HG02588 (cell line): Measurements from ENCODE around the gene AGFG1.
"Not testable (repeated sequence)": the region's sequence is repeated elsewhere in the genome, so short reads cannot be mapped to it uniquely, and the experiment has no call there.

ENCODE experiments used
- ATAC-seq: cut with Tn5 transposase; IDR thresholded peaks from one replicate; pipeline ENCODE4 v1.9.1; 2021; ENCODE audit warnings: mild to moderate bottlenecking, moderate library complexity; ENCODE audit not compliant: unreplicated experiment

AGFG1 gene

GRCh38 chr2:227493524-227493923 is 21.6 kb downstream of the AGFG1 start:
- no peak for ATAC-seq

DNA sequence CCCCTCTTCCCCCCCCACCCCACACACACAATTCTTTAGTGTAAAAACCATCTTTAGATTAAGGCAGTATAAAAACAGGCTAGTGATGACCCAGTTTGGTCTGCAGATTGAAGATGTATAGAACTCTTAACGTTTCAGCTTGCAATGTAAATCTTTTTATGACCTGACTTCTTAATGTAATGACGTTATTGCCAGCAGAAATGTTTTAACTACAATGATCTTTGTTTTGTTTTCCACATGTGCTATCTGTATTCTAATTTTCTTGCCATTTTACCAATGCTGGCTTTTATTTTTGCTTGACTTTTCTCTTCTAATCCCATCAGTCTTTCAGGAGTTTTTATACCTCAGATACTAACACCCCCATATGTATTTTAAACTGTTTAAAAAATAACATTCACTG is 25.2 kb downstream of the AGFG1 start:
- no peak for ATAC-seq

DNA sequence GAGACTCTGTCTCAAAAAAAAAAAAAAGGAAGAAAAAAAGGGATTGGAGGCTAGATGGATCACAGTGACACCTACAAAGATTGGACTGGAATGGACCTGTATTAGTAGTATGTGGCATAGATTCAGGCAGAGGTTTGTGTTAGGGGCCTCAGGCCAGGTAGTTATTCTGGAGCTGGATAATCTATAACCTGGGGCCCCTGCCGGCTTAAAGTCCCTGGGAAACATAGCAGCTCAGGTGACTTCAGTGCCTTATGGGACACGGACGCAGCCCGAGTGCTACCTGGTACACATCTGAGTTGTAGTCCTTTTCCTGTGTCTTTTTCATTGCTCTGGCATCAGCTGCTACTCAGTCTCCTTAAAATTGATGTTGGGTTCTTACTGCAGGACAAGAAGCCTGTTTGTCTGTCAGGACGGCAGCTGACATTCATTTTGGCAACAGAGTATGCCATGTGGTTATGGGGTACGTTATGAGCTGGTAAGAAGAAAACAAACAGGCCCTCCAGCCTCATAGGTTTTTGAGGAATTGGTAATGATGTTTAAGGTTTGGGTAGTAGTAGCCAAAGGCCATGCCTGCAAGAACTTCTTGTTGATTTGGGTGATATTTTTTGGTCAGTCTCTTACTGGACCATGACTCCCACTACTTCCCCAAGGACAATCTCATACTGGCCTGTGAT is 27.8 kb downstream of the AGFG1 start:
- no peak for ATAC-seq

DNA sequence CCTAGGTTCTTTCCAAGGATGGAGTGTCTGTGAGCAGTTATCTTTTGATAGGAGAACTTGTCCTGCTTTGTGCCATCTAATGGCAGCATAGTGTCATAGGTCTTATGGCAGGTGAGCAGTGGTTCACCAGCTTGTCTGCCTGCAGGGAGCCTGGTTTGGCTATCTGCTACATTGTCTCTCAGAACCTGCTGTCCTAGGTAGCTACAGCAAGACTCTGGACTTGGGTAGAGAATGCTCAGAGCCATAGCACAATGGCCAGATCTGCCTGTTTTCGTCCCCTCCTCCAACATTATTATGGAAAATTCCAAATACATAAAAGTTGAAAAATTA is 28.3 kb downstream of the AGFG1 start:
- ATAC-seq, result no peak

DNA sequence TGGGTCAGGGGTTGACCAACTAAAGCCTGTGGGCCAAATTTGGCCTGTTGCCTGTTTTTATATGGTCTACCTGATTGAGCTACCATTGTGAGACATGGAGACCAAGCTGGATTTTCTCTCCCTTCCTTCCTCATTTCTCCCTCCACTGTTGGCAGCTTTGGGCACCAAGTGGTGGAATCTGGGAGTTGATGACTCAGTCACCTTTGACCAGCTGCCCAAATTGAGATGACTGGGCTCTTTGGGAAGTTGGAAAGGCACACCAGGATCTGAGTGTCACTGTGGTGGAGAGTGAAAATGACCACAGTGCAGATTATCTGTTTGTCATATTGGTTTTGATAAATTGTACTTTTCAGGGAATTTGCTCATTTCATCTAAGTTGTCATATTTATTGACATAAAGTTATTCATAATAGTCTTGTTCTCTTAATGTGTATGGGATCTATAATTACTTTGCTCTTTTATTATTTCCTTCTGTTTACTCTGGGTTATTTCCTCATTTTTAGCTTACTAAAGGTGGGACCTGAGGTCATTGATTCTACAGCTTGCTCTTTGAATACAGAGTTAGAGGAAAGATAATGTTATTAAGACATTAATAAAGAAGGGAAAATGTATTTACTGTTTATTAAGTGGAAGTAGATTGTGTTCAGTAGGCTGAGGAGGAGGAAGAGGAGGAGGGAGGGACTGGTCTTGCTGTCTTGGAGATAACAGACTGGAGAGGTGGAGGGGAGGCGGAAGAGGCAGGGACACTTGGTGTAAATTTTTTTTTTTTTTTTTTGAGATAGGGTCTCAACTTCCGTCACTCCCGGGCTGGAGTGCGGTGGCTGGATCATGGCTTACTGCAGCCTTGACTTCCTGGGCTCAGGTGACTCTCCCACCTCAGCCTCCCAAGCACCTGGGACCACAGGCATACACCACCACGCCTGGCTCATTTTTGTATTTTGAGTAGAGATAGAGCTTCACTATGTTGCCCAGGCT is 31.8 kb downstream of the AGFG1 start:
- ATAC-seq, result no peak

- ATAC-seq, result no peak
Observed at GRCh38 chr2:227504700-227505099, 32.7 kb downstream of the AGFG1 start.

DNA sequence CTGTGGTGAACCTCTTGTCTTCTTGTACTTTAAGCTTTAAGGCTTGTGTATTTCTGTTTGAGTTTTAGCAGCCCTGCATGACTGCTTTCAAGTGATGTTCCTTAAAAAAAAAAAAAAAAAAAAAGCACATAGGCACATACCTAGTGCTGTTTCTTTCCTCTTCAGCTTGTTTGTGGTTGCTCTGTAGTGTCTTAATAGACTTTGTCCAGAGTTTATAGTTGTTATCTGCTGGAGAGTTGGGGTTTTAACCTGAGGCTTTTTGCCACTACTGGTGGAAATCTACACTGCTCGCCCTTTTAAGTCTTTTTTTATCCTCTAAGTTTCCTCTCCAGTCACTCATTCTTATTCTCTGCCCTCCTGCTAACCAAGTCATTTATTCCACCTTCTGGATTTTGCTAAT is 34.5 kb downstream of the AGFG1 start:
- no peak for ATAC-seq

DNA sequence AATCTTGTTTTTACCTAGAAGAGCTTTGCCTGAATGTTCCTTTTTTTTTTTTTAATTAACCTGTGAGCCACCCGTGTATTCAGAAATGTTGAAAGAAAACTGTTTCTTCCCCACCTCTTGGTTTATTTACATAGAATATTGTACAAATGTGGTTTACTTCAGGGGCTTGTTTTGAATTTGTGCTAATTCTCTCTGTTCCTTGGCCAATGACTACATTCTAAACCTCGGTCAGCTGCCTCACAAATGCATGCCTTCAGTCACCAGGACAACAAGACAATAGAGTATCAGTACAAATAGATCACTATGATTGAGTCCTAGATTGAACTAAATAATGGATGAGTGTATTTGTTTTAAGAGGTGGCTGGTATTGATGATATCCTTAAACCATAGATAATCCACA is 36.0 kb downstream of the AGFG1 start:
- no peak for ATAC-seq

DNA sequence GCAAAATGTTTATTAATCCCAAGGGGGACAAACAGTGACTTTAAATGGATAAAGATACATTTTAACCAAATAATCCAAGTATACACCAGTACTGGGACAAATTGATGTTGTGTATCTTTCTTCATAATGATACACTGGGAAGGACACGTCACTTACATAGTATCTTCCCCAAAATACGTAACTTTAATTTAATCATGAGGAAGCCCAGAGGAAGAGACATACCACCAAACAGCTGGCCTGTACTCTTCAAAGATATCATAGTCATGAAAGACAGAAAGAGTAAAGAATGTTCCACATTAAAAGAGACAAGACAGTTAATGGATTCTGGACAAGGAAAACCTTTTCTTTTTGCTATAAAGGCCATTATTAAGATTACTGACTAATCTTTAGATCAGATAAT is 37.1 kb downstream of the AGFG1 start:
- ATAC-seq, result no peak

DNA sequence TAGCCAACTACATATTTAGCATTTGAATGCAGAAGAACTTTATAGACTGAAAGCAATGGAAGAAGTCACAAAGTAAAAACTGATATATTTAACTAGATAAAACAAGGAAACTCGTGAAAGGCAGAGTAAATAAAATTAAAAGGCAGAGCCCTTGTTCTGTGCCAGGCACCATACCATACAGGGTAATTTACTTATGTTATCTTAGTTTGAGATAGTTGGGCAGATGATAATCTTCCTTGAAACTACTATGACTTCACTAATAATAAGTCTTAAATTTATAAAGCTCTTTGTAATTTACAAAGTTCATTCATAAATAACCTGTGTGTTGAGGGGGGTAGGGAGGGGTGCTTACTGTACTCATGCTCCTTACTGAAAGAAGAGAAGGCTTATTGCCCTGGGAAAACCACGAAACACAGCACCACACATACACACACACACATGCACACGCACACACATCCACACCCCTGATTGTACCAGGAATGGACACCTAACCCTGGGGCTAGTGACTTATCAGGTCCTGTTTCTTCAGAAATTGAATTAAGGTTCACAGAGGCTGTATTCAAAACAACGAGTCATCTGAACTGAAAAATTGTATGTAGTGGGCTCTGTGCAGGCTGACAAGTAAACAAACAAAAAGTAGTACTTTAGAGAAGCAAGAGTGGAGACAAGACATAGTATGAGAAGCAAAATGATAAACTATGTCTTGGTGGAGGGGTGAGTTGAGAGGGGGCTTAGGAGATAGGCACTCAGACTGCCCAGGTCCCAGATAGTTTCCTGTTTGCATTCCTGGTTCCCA is 38.1 kb downstream of the AGFG1 start:
- no peak for ATAC-seq

- ATAC-seq, result no peak
Observed at GRCh38 chr2:227510620-227510958, 38.6 kb downstream of the AGFG1 start.

DNA sequence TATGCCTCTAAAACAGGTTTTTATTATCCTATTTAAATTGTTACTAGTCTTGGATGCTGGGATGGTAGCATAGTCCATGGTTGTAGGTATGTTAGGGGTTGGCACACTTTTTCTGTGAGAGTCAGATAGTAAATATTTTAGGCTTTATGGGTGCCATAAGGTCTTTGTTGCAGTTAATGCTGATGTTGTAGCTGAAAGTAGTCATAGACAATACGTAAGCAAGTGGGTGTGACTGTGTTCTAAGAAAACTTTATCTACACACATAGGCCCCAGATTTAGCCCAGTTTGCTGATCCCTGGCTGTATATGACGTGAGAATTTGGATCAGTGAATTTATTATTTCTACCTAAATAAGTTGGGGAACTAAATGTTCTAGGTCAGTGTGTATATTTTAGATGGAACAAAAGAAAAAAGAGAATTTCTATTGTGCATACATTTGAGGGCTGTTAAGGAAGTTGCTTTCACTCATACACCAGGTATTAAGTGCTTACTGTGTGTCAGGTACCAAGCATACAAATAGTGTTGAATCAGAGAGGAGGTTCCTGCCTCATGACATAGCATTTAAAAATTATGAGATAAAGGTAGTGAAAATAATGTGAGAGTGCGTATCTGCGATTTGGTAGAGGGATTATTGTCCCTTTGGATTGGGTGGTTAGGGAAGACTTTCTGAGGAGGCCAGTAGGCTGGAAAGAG is 39.4 kb downstream of the AGFG1 start:
- ATAC-seq, result no peak

GRCh38 chr2:227511955-227512354 is 40.0 kb downstream of the AGFG1 start:
- no peak for ATAC-seq

DNA sequence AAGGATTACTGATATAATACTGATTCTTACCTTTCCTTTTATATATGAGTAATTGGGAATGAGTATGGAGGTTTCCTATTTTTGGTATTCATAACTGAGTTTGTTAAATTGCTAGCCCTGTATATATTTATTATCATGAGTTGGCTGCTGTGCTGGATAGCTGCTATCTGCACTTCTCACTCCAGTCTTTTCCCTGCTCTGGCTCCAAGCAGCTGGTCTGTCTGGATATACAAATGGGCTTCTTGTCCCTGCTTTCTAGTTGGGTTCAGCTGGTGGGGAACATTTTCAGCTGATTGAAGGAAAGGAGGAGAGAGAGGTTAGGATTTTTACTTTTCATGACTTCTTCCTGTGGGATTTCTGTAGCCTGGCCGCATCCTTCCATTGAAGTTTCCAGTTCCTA is 41.2 kb downstream of the AGFG1 start:
- no peak for ATAC-seq

DNA sequence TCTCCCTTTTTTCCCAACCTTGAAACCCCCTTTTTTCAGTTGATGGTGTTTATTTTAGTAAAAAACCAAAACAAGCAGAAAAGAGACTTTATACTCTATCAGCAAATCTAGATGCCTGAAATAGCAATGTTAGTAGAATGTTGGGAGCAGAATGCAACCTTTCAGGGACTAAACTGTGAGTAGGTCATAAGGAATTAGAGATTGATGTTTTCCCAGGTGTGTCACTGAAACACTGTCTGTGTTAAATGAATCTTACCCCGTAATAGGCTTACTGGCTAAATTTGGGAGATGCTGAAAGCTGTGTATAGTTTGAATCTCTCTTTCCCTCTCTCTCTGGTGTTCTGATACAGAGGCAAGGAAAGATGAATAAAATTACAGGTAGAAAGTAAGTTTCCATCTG is 43.8 kb downstream of the AGFG1 start:
- no peak for ATAC-seq

- ATAC-seq, result no peak
Observed at GRCh38 chr2:227517724-227518123, 45.8 kb downstream of the AGFG1 start.

DNA sequence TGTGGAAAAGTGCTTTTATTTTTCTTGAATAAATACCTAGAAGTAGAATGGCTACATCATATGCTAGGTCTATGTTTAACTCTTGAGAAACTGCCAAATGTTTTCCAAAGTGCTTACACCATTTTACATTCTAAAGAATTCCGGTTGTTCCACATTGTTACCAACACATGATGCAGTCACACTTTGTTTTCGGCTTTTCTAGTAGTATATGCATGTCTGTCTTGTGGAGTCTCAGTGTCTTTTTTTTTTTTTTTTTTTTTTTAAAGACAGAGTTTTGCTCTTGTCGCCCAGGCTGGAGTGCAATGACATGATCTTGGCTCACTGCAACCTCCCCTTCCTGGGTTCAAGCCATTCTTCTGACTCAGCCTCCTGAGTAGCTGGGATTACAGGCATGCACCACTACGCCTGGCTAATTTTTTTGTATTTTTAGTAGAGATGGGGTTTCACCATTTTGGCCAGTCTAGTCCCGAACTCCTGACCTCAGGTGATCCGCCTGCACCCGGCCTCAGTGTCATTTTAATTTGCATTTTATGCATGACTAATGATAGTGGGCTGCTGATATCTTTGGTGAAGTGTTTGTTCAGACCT is 46.4 kb downstream of the AGFG1 start:
- not testable (repeated sequence) for ATAC-seq

DNA sequence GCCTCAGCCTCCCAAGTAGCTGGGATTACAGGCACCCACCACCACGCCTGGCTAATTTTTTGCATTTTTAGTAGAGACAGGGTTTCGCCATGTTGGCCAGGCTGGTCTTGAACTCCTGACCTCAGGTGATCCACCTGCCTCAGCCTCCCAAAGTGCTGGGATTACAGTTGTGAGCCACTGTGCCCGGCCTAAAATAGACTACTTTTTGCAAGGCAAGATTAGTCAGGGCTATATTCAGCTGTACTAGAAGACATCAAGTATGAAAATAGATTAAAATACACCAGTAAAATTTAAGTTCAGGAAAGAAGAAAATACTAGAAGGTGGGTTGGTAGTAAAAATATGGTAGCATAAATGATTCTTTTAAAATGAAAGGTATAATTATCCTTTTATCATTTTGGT is 49.2 kb downstream of the AGFG1 start:
- ATAC-seq, result not testable (repeated sequence)

GRCh38 chr2:227524665-227525064 is 52.7 kb downstream of the AGFG1 start:
- ATAC-seq, result no peak

- ATAC-seq, result no peak
Observed at GRCh38 chr2:227527351-227527750, 55.4 kb downstream of the AGFG1 start.

GRCh38 chr2:227528803-227529202 is 56.8 kb downstream of the AGFG1 start:
- ATAC-seq, result no peak
